Adrenal gland (tissue), 12 donors: ENCODE data around the gene RIPK3. TPM values are rescaled to one million over a fixed set of nuclear protein-coding genes. Genes with fewer than 3 reads are reported as not detected.
"Not testable (repeated sequence)": the region's sequence is repeated elsewhere in the genome, so short reads cannot be mapped to it uniquely, and the experiment has no call there.

Experiments used
- DNase-seq, 7 donors: peaks; one replicate each; pipeline ENCODE4 v3.0.0-alpha.2; 2019 to 2020
- H3K27ac ChIP-seq, 5 donors: fragments of 200-600 bp; sonication (generic) in 4 of 5; 1 replicate in 3 of 5; 2 replicates in 2 of 5; pipeline versions ENCODE4 v1.5.1 to v1.8.0; 2016 to 2020; ENCODE audit warnings: mild to moderate bottlenecking in 1 of 5
- H3K27me3 ChIP-seq: fragments of 200-600 bp; 2 replicates; pipeline ENCODE4 v1.8.0; 2021
- H3K36me3 ChIP-seq, 2 donors: fragments of 200-600 bp; replicated peaks in 1 of 2; 1 replicate in 1 of 2; 2 replicates in 1 of 2; pipeline versions ENCODE4 v1.5.1 to v1.8.0; 2018 to 2022
- H3K4me1 ChIP-seq, 2 donors: fragments of 200-600 bp; replicated peaks in 1 of 2; 1 replicate in 1 of 2; 2 replicates in 1 of 2; pipeline versions ENCODE4 v1.5.1 to v1.8.0; 2018 to 2021
- H3K4me3 ChIP-seq, 4 donors: fragments of 200-600 bp; sonication (generic) in 3 of 4; one replicate each; pipeline ENCODE4 v1.5.1; 2016 to 2018
- H3K9me3 ChIP-seq, 3 donors: fragments of 200-600 bp; sonication (generic) in 1 of 3; replicated peaks in 1 of 3; 1 replicate in 2 of 3; 2 replicates in 1 of 3; pipeline versions ENCODE4 v1.5.1 to v1.8.0; 2016 to 2021
- POLR2A ChIP-seq, 2 donors: fragments of 450-650 bp; IDR thresholded peaks; one replicate each; pipeline ENCODE4 v1.6.1; 2017; ENCODE audit warnings: antibody characterized with exemption in 2 of 2, mild to moderate bottlenecking in 2 of 2, moderate library complexity in 1 of 2
- WGBS, 4 donors: extraction: QIAGEN DNeasy Blood & Tissue Kit in 2 of 4; methylation state at CpG; one replicate each; pipeline versions ENCODE4 v1.1.5 to v1.1.7; 2013 to 2017; 5-methylcytosine and 5-hydroxymethylcytosine counted together
- intact Hi-C, 2 donors: fragments of 100-400 bp; cut with DNase I; formaldehyde crosslinking; loops; one replicate each; pipeline versions ENCODE4 v1.14.1 to v1.15.0; 2022 to 2023
- polyA plus RNA-seq, 3 donors: library from polyadenylated mRNA; stranded (reverse); fragments of 200-250 nt in 2 of 3; fragments of 350-450 nt in 1 of 3; fragmentation: Illumina TruSeq in 1 of 3; extraction: RNeasy Lipid Tissue Mini Kit (QIAGEN cat#74804) in 1 of 3; gene quantifications; one replicate each; pipeline ENCODE4 v1.2.3, GENCODE V29; 2013 to 2014
- total RNA-seq, 9 donors: library from RNA; depleted of rRNA in 4 of 9; stranded (reverse); fragments of >200 nt in 4 of 9; fragments of 120-200 nt in 1 of 9; fragmentation: NEBNext Ultra II Directional in 1 of 9; extraction: Animal tissue kit (Norgen Biotek cat#: 25700) in 1 of 9; gene quantifications; one replicate each; pipeline versions ENCODE4 v1.1.0 to v1.2.4, GENCODE V29; 2013 to 2023
- TF ChIP-seq, protein P1 (sequence below), 6 experiments: fragments of 450-650 bp in 4 of 6; fragments of 200-600 bp in 2 of 6; sonication (generic) in 1 of 6; IDR thresholded peaks; 1 replicate in 5 of 6; 2 replicates in 1 of 6; pipeline versions ENCODE4 v1.5.1 to v1.8.0; 2016 to 2021; ENCODE audit warnings: antibody characterized with exemption in 6 of 6, mild to moderate bottlenecking in 2 of 6, moderate library complexity in 1 of 6
- donor health status: healthy with polysubstance abuse.
- donor health status: Bipolar disorder and iron deficiency.
- donor health status: DM: yes; HTN: yes; CAD: no.
- donor health status: DM: no; HTN: no; CAD: no.
- donor health status: DM: no; HTN: no; CAD: no.
- donor health status: DM: yes; HTN: yes; CAD: no.

The RIPK3 gene
- total and polyA plus RNA-seq, 12 donors, result 0.50 to 10.4 (median 3.8) TPM

DNA sequence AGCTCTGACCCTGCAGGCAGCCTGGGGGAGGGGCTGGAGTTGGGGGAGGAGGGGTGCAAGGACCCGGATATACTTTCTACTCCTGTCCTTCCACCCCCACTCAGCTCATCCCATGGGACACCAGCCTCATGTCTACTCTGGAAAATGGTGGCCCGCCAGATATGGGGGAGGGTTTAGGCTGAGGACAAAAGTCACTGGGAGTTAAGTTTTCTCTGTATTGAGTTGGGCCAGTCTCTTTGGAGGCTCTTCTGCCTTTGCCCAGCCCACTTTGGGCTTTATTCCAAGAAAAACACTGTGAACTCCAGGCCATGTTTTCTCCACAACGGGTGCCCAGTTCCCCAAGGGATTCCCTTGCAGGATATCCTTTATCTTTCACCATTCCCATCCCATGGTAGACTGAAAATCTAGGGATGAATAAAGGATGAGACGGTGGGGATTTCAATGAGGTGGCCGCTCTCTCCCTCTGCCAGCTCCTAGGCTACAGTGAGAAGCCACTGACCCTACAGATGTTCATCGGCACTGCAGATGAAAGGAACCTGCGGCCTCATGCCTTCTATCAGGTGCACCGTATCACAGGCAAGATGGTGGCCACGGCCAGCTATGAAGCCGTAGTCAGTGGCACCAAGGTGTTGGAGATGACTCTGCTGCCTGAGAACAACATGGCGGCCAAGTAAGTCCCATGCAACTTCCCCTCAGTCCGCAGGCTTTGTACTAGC lies 33.1 kb upstream of the RIPK3 start:
- H3K4me1 ChIP-seq, result peaks cover 0 to 5% of the 10 kb centered on the region in 2 donors
- peak overlapping the region in 1 of 5 donors; percentile 56 for H3K27ac ChIP-seq
- no peaks in the 10 kb centered on the region for H3K9me3 ChIP-seq
- no peaks in the 10 kb centered on the region for H3K36me3 ChIP-seq
- TF ChIP-seq POLR2A (IDR thresholded peaks at IDR 0.05), result no peak
- TF ChIP-seq, protein P1, sequence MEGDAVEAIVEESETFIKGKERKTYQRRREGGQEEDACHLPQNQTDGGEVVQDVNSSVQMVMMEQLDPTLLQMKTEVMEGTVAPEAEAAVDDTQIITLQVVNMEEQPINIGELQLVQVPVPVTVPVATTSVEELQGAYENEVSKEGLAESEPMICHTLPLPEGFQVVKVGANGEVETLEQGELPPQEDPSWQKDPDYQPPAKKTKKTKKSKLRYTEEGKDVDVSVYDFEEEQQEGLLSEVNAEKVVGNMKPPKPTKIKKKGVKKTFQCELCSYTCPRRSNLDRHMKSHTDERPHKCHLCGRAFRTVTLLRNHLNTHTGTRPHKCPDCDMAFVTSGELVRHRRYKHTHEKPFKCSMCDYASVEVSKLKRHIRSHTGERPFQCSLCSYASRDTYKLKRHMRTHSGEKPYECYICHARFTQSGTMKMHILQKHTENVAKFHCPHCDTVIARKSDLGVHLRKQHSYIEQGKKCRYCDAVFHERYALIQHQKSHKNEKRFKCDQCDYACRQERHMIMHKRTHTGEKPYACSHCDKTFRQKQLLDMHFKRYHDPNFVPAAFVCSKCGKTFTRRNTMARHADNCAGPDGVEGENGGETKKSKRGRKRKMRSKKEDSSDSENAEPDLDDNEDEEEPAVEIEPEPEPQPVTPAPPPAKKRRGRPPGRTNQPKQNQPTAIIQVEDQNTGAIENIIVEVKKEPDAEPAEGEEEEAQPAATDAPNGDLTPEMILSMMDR (IDR thresholded peaks at IDR 0.05), result no peak
- DNase-seq, result peak in 5 of 7 donors; percentile 33 to 65 (median 57)
- H3K4me3 ChIP-seq, result no peak overlapping the region
- intact Hi-C loops, result no loop called here
- WGBS, 4 donors, result 76 to 82% (median 80%) methylated on average over 10 to 12 of the region's 12 CpGs
- H3K27me3 ChIP-seq, result no peaks in the 10 kb centered on the region

DNA sequence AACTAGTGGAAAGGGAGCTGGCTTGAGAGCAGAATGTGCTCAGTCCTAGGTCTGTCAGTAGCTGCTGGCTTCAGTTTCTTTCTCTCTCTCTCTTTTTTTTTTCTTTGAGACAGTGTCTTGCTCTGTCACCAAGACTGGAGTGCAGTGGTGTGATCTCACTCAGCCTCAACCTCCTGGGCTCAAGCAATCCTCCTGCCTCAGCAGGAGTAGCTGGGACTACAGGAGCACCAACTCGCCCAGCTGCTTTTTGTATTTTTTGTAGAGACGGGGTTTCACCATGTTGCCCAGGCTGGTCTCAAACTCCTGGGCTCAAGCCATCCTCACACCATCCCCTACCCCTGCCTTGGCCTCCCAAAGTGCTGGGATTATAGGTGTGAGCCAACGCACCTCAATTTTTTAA lies 31.8 kb upstream of the RIPK3 start:
- WGBS, 4 donors, result 86 to 97% (median 87%) methylated on average over 3 of the region's 3 CpGs
- intact Hi-C loops, H3K9me3 ChIP-seq, H3K27ac ChIP-seq, H3K36me3 ChIP-seq, H3K4me3 ChIP-seq, H3K27me3 ChIP-seq, DNase-seq: not testable (repeated sequence)
- peaks cover 4 to 14% of the 10 kb centered on the region in 2 donors for H3K4me1 ChIP-seq

DNA sequence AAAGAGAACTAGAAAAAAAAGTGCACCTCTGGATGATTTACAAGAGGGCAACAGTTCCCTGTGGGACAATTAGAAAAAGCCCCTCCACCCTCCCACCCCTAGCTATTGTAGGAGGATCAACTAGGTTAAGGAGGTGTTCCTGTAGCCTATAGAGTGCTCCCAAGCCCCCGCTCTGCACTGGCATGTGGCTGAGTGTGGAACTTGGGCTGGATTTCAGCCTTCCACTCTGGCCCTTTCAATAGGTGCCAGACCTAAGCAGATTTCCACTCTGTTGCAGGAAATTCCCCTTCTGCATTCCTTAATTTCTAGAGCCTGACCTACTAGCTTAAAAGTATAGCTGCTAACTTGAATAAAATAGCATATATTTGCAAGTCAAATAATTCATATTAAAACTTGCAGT lies 31.0 kb upstream of the RIPK3 start:
- intact Hi-C loops, result no loop called here
- Histone ChIP-seq H3K27me3 (no peaks in the 10 kb centered on the region), H3K36me3 (no peaks in the 10 kb centered on the region), H3K4me1 (peaks cover 10 to 20% of the 10 kb centered on the region in 2 donors), H3K9me3 (no peaks in the 10 kb centered on the region), H3K27ac (no peak overlapping the region), H3K4me3 (no peak overlapping the region)
- peak in 1 of 7 donors; percentile 39 for DNase-seq
- WGBS, 4 donors, result 81 to 100% (median 89%) methylated on average over 1 of the region's 1 CpG
- no peak for TF ChIP-seq POLR2A (IDR thresholded peaks at IDR 0.05)
- TF ChIP-seq, protein P1 (IDR thresholded peaks at IDR 0.05), result no peak

DNA sequence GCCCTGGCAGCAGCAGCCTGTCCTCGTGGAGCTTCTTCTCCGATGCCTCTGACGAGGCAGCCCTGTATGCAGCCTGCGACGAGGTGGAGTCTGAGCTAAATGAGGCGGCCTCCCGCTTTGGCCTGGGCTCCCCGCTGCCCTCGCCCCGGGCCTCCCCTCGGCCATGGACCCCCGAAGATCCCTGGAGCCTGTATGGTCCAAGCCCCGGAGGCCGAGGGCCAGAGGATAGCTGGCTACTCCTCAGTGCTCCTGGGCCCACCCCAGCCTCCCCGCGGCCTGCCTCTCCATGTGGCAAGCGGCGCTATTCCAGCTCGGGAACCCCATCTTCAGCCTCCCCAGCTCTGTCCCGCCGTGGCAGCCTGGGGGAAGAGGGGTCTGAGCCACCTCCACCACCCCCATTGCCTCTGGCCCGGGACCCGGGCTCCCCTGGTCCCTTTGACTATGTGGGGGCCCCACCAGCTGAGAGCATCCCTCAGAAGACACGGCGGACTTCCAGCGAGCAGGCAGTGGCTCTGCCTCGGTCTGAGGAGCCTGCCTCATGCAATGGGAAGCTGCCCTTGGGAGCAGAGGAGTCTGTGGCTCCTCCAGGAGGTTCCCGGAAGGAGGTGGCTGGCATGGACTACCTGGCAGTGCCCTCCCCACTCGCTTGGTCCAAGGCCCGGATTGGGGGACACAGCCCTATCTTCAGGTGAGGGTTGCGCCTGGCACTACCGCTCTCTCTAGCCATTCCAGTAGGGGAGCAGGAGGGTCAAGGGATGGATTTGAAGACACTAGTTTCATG lies 30.3 kb upstream of the RIPK3 start:
- peak in 1 of 7 donors; percentile 49 for DNase-seq
- intact Hi-C loops, result loop anchor here (5.0 kb wide), 2 partner anchors 47 to 62 kb away; no protein-coding TSS in a partner anchor
- H3K4me1 ChIP-seq, result peaks cover 11 to 27% of the 10 kb centered on the region in 2 donors
- H3K36me3 ChIP-seq, result no peaks in the 10 kb centered on the region
- WGBS, 4 donors, result 83 to 89% (median 87%) methylated on average over 12 to 32 of the region's 32 CpGs
- H3K4me3 ChIP-seq, result no peak overlapping the region
- no peak overlapping the region for H3K27ac ChIP-seq
- TF ChIP-seq, protein P1 (IDR thresholded peaks at IDR 0.05), result no peak
- TF ChIP-seq POLR2A (IDR thresholded peaks at IDR 0.05), result no peak
- no peaks in the 10 kb centered on the region for H3K27me3 ChIP-seq
- no peaks in the 10 kb centered on the region for H3K9me3 ChIP-seq
